T-helper 1 cell treated with Interleukin-12 subunit alpha and Interleukin-12 subunit beta and Interleukin-4 antibody, amounts not matched to agents 30 μg/mL and 1 μg/mL, for 36 hours (primary cell): ENCODE data around the gene LNX1.

Experiments
- H3K27ac Mint-ChIP-seq: one replicate; pipeline ENCODE4 v1.8.0; 2021; ENCODE audit warnings: mild to moderate bottlenecking, mixed read lengths
- H3K27me3 Mint-ChIP-seq: one replicate; pipeline ENCODE4 v1.8.0; 2021; ENCODE audit warnings: low read depth, mixed read lengths
- H3K36me3 Mint-ChIP-seq: one replicate; pipeline ENCODE4 v1.8.0; 2021; ENCODE audit warnings: low read depth, mixed read lengths
- H3K4me1 Mint-ChIP-seq: one replicate; pipeline ENCODE4 v1.8.0; 2021; ENCODE audit warnings: low read depth, mixed read lengths
- H3K4me3 Mint-ChIP-seq: one replicate; pipeline ENCODE4 v1.8.0; 2021; ENCODE audit warnings: mild to moderate bottlenecking, moderate library complexity, mixed read lengths
- H3K9me3 Mint-ChIP-seq: one replicate; pipeline ENCODE4 v1.8.0; 2021; ENCODE audit warnings: mixed read lengths

Gene LNX1

GRCh38 chr4:53572600-53572994 is 18.7 kb downstream of the LNX1 start:
- H3K4me3 Mint-ChIP-seq = no peak overlapping the region
- H3K27me3 Mint-ChIP-seq = no peaks in the 10 kb centered on the region
- no peak overlapping the region for H3K27ac Mint-ChIP-seq
- no peaks in the 10 kb centered on the region for H3K9me3 Mint-ChIP-seq
- H3K4me1 Mint-ChIP-seq = no peaks in the 10 kb centered on the region
- no peaks in the 10 kb centered on the region for H3K36me3 Mint-ChIP-seq

GRCh38 chr4:53571936-53572599 is 19.2 kb downstream of the LNX1 start:
- Mint-ChIP-seq H3K9me3 (no peaks in the 10 kb centered on the region), H3K4me1 (no peaks in the 10 kb centered on the region), H3K27me3 (no peaks in the 10 kb centered on the region), H3K36me3 (no peaks in the 10 kb centered on the region), H3K27ac (no peak overlapping the region), H3K4me3 (no peak overlapping the region)

DNA sequence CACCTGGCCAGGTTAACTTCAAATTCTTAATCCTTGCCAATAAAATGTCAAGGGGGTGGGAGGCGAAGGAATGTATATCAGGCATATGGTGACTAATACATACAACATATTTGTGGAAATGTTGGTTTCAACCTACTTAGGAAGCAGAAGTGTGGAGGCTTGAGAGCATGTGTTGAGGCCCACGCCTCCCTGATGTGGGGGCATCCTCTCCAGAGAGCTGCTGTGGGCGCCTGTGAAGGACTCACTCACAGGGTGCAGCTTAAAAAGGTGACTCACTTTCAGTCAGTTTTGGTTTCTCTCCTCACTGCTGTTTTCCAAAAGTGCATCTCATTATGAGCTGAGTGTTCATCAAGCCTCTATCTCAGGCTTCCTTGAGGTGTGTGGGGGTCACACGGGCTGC is 27.5 kb downstream of the LNX1 start:
- Mint-ChIP-seq H3K27ac (no peak overlapping the region), H3K27me3 (no peaks in the 10 kb centered on the region), H3K4me3 (no peak overlapping the region), H3K9me3 (no peaks in the 10 kb centered on the region), H3K4me1 (no peaks in the 10 kb centered on the region), H3K36me3 (no peaks in the 10 kb centered on the region)

DNA sequence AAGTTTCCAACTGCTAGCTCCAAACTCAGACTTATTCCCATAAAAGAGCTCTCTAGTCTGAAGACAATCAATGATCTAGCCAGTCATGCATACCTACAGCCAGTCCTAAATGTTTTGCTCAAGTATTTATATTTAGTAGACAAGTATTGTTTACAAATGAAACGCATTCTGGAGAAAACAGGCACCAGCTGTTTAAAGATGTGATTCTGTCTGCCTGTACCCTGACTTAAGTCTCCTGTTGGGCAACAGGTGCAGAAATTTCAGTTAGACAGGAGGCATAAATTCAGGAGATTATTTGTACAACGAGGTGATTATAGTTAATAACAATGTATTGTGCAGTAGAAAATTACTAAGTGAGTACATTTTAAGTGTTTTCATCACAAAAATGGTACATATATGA is 28.9 kb downstream of the LNX1 start:
- no peaks in the 10 kb centered on the region for H3K36me3 Mint-ChIP-seq

GRCh38 chr4:53559021-53559620 is 32.2 kb downstream of the LNX1 start:
- no peaks in the 10 kb centered on the region for H3K4me1 Mint-ChIP-seq
- no peaks in the 10 kb centered on the region for H3K36me3 Mint-ChIP-seq
- H3K27me3 Mint-ChIP-seq = no peaks in the 10 kb centered on the region
- no peak overlapping the region for H3K4me3 Mint-ChIP-seq
- no peaks in the 10 kb centered on the region for H3K9me3 Mint-ChIP-seq
- no peak overlapping the region for H3K27ac Mint-ChIP-seq

More for the DNA sequence above, 28.9 kb downstream of the LNX1 start:
- H3K27me3 Mint-ChIP-seq = no peaks in the 10 kb centered on the region
- H3K4me1 Mint-ChIP-seq = no peaks in the 10 kb centered on the region
- H3K27ac Mint-ChIP-seq = no peak overlapping the region
- H3K4me3 Mint-ChIP-seq = no peak overlapping the region
- H3K9me3 Mint-ChIP-seq = no peaks in the 10 kb centered on the region

DNA sequence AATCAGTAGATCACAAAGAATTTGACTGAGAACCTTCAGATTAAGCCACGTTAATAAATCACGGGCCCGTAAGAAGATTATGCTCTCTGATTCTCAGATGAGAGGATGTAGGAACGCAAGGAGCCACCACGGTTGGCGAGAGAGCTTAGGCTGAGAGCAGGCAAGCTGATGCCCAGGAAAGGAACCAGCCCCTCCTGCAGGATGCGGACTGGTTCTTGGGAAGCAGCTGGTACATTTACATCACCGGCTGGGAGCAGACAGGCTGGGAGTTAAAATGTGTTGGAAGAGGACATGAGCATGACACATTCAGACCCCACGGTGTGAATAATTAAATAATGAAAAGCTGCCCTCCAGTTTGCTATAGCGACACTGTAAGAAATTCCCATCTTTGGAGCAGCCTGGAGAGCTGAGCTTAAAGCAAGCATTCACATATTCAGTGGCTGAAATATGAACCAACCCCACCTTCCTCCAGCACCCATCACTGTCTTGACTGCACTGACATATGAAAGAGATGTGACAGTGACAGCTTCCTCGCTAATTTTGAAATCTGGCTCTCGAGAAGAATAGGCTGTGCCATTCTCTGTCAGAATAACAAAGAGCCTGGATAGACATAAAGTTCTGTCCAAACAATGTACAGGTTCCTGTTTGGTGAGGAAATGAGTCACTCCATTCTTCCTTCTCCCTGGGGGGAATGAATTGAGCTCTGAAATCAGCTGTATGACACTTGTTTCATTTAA is 33.1 kb downstream of the LNX1 start:
- no peak overlapping the region for H3K27ac Mint-ChIP-seq
- no peak overlapping the region for H3K4me3 Mint-ChIP-seq
- H3K27me3 Mint-ChIP-seq = no peaks in the 10 kb centered on the region
- no peaks in the 10 kb centered on the region for H3K36me3 Mint-ChIP-seq
- no peaks in the 10 kb centered on the region for H3K4me1 Mint-ChIP-seq
- H3K9me3 Mint-ChIP-seq = no peaks in the 10 kb centered on the region

- no peaks in the 10 kb centered on the region for H3K27me3 Mint-ChIP-seq
- no peaks in the 10 kb centered on the region for H3K4me1 Mint-ChIP-seq
- H3K36me3 Mint-ChIP-seq = no peaks in the 10 kb centered on the region
- no peaks in the 10 kb centered on the region for H3K9me3 Mint-ChIP-seq
- no peak overlapping the region for H3K27ac Mint-ChIP-seq
- H3K4me3 Mint-ChIP-seq = no peak overlapping the region
These were observed 33.6 kb downstream of the LNX1 start for GRCh38 chr4:53557669-53558064.

- no peak overlapping the region for H3K27ac Mint-ChIP-seq
- H3K4me3 Mint-ChIP-seq = no peak overlapping the region
- no peaks in the 10 kb centered on the region for H3K4me1 Mint-ChIP-seq
- H3K9me3 Mint-ChIP-seq = no peaks in the 10 kb centered on the region
- no peaks in the 10 kb centered on the region for H3K27me3 Mint-ChIP-seq
- no peaks in the 10 kb centered on the region for H3K36me3 Mint-ChIP-seq
These were observed 34.6 kb downstream of the LNX1 start for GRCh38 chr4:53556651-53557050.

- Mint-ChIP-seq H3K36me3 (no peaks in the 10 kb centered on the region), H3K4me1 (no peaks in the 10 kb centered on the region), H3K27me3 (peaks cover 1% of the 10 kb centered on the region), H3K4me3 (no peak overlapping the region), H3K9me3 (peaks cover 3% of the 10 kb centered on the region), H3K27ac (no peak overlapping the region)
These were observed 37.6 kb downstream of the LNX1 start for GRCh38 chr4:53553486-53554210.

DNA sequence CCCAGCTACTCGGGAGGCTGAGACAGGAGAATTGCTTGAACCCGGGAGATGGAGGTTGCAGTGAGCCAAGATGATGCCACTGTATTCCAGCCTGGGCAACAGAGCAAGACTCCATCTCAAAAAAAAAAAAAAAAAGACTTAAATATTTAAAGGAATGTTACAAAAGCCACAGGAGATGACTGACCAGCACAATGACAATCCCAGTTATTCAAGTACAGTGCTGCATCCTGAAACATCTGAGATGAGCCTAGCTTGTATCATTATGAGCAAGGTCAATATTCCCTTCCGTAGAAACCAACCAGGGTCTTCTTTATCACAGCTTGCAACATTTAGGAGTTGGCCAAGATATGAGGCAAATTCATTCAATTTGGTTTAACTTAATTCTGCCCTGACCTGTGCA is 38.6 kb downstream of the LNX1 start:
- no peaks in the 10 kb centered on the region for H3K4me1 Mint-ChIP-seq
- no peaks in the 10 kb centered on the region for H3K36me3 Mint-ChIP-seq
- no peak overlapping the region for H3K27ac Mint-ChIP-seq
- H3K9me3 Mint-ChIP-seq = peaks cover 3% of the 10 kb centered on the region
- peaks cover 6% of the 10 kb centered on the region for H3K27me3 Mint-ChIP-seq
- H3K4me3 Mint-ChIP-seq = no peak overlapping the region

- H3K4me3 Mint-ChIP-seq = no peak overlapping the region
- no peaks in the 10 kb centered on the region for H3K36me3 Mint-ChIP-seq
- peaks cover 3% of the 10 kb centered on the region for H3K9me3 Mint-ChIP-seq
- H3K27me3 Mint-ChIP-seq = peaks cover 11% of the 10 kb centered on the region
- no peaks in the 10 kb centered on the region for H3K4me1 Mint-ChIP-seq
- no peak overlapping the region for H3K27ac Mint-ChIP-seq
These were observed 39.3 kb downstream of the LNX1 start for GRCh38 chr4:53551958-53552357.

- Mint-ChIP-seq H3K27me3 (peaks cover 11% of the 10 kb centered on the region), H3K9me3 (peaks cover 3% of the 10 kb centered on the region), H3K36me3 (no peaks in the 10 kb centered on the region), H3K4me1 (no peaks in the 10 kb centered on the region), H3K4me3 (no peak overlapping the region), H3K27ac (no peak overlapping the region)
These were observed 39.9 kb downstream of the LNX1 start for GRCh38 chr4:53551281-53551864.

DNA sequence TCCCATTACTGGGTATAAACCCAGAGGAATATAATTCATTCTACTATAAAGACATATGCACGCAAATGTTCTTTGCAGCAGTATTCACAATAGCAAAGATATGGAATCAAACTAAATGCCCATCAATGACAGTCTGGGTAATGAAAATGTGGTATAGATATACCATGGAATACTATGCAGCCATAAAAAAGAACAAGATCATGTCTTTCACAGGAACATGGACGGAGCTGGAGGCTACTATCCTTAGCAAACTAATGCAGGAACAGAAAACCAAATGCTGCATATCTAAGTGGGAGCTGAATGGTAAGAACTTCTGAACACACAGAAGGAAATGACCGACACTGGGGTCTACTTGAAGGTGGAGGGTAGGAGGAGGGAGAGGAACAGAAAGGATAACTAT is 42.6 kb downstream of the LNX1 start:
- peaks cover 11% of the 10 kb centered on the region for H3K27me3 Mint-ChIP-seq
- no peaks in the 10 kb centered on the region for H3K4me1 Mint-ChIP-seq
- H3K27ac Mint-ChIP-seq = no peak overlapping the region
- no peak overlapping the region for H3K4me3 Mint-ChIP-seq
- H3K9me3 Mint-ChIP-seq = peaks cover 3% of the 10 kb centered on the region
- H3K36me3 Mint-ChIP-seq = no peaks in the 10 kb centered on the region

DNA sequence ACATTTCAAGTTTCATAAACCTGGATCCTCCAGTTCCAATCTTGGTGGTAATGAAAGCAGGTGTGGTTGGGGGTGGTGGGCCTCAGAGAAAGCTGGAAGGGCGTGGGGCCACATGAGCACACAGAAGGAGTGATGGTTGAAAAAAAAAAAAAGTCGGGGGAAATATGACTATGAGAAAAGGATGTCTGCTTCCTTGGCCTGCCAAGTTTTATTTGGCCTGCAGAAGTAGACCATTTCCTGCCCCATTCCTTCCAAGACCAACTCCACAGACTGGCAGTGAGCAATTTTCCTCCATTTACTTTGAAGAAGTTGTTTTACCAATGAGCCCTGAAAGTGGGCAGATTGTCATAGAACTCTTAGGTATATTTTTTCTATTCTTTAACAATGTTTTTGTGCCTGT is 43.3 kb downstream of the LNX1 start:
- Mint-ChIP-seq H3K4me1 (no peaks in the 10 kb centered on the region), H3K27me3 (peaks cover 11% of the 10 kb centered on the region), H3K4me3 (no peak overlapping the region), H3K9me3 (peaks cover 3% of the 10 kb centered on the region), H3K27ac (no peak overlapping the region), H3K36me3 (no peaks in the 10 kb centered on the region)
